ENCODE measurements around the gene ANKRD13A.
"Not testable (repeated sequence)": the region's sequence is repeated elsewhere in the genome, so short reads cannot be mapped to it uniquely, and the experiment has no call there.

ANKRD13A gene

DNA sequence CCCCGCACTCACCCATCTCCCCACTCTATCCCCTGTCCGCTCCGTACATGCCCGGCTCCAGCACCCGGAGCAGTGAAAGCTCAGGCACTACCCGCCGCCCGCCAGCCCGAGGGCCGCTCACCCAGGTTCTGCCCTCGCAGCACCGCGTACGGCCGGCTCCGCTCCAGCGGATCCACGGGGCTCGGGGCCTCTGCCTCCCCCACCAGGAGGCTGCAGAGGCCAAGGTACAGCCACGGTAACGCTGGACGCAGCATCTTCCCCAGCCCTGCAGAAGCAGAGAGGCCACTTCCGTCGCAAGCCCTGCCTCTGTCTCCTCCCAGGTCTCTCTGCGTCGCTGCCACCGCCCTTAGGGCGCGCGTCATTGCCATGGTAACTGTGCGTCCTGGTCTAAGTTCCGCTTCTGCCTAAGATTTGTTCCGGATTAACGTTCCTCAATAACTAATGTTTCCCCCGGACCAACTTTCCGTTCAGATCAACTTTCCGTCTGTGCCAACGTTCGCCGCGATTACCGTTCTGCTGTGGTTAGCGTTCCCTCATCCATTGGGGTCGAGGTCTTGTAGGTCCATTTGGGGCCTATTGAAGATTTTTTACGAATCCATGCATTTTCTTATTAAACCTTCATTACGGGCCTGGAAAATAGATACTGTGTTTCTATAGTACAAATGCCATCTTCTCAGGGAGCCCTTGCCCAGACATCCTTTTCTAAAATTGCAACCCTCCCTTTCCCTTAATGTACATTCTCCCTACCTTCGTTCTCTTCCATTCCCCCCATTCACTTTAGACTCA is 49.2 kb downstream of the ANKRD13A start, which contains the start of gene C12orf76:
TSS of gene C12orf76 (minus strand) at position 281 of the 786 bp plus-strand sequence. CDS start at position 254, 27 bp downstream.
- DNase-seq (ENCODE audit: low spot score) = peak; percentile 97

DNA sequence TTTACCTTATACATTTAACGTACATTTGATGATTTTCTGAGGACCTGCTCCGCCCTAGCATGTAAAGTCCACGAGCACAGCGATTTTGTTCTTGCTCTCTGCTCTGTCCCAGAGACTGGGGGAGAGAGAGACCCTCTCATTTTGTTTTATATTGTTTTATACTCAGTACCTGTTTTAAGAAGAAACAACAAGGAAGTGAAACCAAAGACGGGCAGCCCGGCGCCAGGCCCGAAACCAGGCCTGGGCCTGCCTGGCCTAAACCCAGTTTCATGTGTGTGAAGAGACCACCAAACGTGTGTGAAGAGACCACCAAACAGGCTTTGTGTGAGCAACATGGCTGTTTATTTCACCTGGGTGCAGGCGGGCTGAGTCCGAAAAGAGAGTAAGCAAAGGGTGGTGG is 49.8 kb downstream of the ANKRD13A start:
- not testable (repeated sequence) for DNase-seq (ENCODE audit: low spot score)

DNA sequence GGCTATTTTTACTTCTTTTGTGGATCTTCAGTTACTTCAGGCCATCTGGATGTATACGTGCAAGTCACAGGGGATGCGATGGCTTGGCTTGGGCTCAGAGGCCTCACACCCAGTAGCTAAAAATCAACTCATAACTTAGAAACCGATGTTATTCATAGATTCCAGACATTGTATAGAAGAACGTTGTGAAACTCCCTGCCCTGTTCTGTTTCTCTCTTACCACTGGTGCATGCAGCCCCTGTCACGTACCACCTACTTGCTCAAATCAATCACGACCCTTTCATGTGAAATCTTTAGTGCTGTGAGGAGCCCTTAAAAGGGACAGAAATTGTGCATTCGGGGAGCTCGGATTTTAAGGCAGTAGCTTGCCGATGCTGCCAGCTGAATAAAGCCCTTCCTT is 50.4 kb downstream of the ANKRD13A start:
- not testable (repeated sequence) for DNase-seq (ENCODE audit: low spot score)

DNA sequence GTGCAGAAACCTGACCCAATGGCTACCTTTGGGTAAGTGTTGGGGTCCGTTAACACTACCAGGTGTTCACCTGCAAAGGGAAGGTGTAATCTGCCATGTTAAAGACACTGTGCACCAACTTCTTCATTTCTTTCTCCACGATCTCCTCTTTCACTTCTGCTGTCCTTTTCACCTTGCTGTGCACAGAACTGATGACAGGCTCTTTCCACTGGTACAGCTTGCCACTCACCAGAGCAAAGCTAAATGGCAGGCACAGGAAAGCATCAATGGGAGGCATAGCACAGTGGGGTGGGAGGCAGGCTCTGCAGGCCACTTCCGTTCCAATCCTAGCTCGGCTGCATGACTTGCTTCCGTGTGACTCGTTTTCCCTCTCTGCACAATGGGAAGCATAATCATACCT is 51.7 kb downstream of the ANKRD13A start:
- no peak for DNase-seq (ENCODE audit: low spot score)

DNA sequence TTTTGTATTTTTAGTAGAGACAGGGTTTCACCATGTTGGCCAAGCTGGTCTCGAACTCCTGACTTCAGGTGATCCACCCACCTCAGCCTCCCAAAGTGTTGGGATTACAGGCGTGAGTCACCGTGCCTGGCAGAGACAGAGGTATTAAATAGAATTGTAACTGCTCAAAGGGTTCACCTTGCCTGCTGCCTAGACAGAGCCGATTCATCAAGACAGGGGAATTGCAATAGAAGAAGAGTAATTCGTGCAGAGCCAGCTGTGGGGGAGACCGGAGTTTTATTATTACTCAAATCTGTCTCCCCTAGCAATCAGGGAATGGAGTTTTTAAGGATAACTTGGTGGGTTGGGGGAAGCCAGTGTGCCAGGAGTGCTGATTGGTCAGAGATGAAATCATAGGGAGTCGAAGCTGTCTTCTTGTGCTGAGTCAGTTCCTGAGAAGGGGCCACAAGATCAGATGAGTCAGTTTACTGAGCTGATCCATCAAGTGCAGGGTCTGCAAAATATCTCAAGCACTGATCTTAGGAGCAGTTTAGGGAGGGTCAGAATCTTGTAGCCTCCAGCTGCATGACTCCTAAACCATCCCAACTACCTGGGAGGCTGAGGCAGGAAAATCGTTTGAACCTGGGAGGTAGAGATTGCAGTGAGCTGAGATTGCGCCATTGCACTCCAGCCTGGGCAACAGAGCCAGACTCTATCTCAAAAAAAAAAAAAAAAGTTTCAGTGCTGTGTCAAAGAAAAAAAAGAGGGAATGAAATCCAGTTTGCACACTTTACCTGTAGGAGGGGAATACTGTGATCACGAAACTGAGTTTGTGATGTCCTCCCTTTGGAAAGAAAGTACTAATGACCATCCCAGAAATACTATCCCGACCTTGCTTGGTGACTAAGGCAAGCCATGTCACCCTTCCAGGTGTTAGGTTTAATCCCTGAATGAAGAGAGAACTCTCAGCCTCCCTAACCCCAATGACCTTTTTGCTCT is 56.4 kb downstream of the ANKRD13A start:
- DNase-seq (ENCODE audit: low spot score) = not testable (repeated sequence)

DNA sequence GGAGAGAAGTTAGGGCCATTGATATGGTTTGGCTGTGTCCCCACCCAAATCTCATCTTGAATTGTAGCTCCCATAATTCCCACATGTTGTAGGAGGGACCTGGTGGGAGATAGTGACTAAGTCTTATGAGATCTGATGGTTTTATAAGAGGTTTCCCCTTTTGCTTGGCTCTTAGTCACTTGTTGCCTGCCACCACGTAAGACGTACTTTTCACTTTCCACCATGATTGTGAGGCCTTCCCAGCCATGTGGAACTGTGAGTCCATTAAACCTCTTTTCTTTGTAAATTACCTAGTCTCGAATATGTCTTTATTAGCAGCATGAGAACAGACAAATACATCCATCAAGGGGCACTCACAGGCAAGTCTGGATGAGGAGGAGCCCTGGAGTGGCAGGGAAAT is 57.4 kb downstream of the ANKRD13A start:
- DNase-seq (ENCODE audit: low spot score) = not testable (repeated sequence)

DNA sequence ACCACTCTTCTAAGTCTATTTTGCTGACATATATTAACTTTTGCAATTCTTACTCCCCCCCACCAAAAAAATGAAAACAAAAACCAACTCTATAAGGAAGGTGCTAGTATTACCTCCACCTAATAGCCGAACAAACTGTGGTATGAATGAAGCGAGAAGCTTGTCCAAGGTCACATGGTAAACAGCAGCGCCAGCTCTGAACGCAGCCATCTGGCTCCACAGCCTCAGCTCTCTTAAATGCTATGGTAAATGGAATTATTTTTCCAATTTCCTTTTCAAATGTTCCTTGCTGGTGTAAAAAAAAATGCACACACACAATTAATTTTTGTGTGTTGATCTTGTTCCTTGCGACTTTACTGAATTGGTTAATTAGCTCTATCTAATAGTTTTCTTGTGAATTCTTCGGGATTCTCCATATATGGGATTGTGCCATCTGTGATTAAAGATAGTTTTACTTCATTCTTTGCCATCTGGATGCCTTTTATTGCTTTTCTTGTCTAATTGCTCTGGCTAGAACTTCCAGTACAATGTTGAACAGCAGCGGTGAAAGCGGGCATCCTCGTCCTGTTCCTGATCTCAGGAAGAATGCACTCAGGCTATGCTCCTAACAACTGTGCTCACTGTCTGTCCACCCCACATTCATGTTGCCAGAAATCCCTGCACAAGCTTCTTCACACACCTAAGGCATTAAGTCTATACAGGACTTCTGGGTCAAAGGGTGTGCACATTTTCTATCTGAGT is 59.8 kb downstream of the ANKRD13A start:
- DNase-seq (ENCODE audit: low spot score) = no peak

DNA sequence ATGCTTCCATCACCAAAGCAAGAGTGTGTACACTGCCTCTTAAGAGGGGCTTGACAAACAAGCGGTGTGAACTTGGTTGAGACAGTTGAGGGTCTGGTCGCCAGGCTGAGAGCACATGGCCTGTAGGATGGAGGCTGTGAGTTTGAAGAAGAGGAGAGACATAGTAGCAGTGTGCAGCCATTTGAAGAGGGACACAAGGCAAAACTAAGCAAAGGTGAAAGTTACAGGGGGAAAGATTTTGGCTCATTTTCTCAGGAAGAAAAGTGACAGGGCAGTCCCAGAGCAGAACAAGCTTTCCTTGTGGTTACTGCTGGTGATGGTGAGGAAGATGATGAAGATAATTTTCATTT is 60.4 kb downstream of the ANKRD13A start:
- no peak for DNase-seq (ENCODE audit: low spot score)

DNA sequence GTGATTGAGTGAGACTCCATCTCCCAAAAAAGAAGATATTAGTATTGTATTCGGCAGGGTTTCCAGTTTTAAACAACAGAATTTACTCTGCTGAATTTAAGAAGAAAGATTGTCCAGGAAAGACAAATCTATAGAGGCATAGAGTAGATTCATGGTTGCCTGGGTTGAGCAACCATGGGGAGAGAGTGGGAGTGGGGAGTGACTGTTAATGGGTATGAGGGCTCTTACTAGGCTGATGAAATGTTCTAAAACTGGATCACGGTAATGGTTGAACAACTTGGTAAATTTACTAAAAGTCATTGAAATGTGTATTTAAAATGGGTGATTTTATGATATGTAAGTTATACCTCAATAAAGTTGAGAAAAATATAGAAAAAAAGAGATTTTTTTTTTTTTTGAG is 63.0 kb downstream of the ANKRD13A start:
- DNase-seq (ENCODE audit: low spot score) = no peak

DNA sequence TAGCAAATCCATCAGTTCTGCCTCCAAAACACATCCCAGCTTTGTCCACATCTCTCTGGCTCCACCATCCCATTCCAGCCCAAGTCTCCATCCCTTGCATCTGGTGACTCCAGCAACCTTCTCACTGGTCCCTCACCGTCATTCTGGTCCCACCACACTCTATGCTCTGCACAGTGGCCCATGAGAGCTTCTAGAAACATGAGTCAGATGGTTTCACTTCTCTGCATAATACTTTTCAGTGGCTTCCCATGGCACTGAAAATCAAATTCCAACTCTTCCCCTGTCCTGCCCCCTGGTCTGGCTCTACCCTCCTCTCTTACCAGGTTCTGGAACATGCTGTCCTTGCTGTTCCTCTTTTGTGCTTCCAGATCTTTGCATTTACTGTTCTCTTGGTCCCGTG is 66.3 kb downstream of the ANKRD13A start:
- no peak for DNase-seq (ENCODE audit: low spot score)

DNA sequence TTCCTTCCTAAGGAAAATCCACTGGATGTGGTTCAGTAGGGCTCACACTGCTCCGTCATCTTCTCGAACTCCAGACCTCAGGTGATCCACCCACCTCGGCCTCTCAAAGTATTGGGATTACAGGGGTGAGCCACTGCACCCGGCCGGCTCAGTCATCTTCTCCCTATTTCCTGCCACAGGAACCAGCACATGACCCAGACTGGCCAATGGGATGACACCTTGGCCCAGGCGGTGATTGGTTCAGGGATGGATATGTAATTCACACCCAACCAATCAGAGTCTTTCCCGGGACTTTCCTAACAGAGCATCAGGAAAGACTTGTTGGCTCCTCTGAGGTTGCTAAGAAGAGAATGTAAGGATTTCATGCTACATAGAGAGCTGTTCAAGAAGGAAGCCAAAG is 68.3 kb downstream of the ANKRD13A start:
- DNase-seq (ENCODE audit: low spot score) = no peak

DNA sequence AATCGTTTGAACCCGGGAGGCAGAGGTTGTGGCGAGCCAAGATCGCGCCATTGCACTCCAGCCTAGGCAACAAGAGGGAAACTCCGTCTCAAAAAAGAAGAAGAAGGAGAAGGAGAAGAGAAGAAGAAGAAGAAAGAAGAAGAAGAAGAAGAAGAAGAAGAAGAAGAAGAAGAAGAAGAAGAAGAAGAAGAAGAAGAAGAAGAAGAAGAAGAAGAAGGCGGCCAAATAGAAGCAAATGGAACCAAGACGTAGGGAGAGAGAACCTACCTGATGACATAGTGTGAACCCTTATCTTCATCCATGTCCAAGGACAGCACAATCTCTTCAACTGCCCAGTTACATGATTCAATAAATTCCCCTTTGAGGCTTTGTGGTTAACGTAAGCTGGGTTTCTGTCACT is 68.9 kb downstream of the ANKRD13A start:
- not testable (repeated sequence) for DNase-seq (ENCODE audit: low spot score)

DNA sequence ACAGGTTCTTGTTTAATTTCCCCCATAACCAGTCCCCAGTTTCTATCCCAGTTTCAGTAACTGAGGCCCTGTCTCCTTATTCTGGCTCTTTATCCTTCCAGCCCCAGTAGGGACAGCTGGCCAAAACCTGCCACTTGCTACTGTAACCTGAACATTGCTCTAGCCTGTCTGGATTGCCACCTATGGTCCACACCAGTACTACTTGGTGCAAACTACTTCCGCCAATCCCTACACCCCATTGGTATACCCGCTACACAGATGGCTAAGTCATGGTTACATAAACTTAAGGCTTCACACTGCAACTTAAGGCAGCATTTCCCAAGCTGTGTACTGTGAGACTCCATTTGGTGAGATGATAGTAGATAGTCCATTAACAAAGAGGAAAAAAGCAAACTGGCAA is 69.4 kb downstream of the ANKRD13A start:
- DNase-seq (ENCODE audit: low spot score) = no peak

DNA sequence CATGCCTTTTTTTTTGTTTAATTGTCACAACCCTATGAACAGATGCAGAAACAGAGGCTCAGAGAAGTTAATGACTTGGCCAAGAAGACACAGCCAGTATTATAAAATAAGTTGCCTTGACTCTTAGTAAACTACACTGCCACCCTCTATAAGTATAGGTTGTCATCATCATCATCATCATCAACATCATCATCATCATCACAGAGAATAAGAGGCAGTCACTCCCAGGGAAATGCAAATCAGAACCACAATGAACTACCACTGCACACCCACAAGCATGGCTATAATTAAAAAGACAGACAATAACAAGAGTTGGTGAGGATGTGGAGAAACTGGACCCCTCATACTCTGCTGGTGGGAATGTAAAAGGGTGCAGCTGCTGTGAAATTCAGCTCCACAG is 72.3 kb downstream of the ANKRD13A start:
- DNase-seq (ENCODE audit: low spot score) = no peak

DNA sequence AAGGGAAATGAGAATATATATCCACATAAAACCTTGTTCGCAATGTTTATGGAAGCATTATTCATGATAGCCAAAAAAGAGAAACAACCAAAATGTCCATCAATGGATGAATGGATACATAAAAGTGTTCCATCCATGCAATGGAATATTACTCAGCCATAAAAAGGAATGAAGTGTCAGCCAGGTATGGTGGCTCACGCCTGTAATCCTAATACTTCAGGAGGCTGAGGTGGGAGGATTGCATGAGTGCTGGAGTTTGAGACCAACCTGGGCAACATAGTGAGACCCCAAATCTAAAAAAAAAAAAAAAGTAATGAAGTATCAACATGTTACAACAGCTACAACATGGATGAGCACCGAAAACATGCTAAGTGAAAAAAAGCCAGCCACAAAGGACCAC is 72.7 kb downstream of the ANKRD13A start:
- DNase-seq (ENCODE audit: low spot score) = no peak

DNA sequence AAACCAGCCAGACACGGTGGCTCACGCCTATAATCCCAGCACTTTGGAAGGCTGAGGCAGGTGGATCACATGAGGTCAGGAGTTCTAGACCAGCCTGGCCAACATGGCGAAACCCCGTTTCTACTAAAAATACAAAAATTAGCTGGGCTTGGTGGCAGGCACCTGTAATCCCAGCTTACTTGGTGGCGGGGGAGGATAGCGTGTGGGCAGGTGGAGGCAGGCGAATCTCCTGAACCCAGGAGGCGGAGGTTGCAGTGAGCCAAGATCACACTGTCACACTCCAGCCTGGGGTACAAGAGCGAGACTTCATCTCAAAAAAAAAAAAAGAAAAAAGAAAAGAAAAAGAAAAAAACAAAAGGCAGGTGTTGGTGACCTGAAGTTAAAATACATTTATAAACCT is 73.4 kb downstream of the ANKRD13A start:
- DNase-seq (ENCODE audit: low spot score) = not testable (repeated sequence)

DNA sequence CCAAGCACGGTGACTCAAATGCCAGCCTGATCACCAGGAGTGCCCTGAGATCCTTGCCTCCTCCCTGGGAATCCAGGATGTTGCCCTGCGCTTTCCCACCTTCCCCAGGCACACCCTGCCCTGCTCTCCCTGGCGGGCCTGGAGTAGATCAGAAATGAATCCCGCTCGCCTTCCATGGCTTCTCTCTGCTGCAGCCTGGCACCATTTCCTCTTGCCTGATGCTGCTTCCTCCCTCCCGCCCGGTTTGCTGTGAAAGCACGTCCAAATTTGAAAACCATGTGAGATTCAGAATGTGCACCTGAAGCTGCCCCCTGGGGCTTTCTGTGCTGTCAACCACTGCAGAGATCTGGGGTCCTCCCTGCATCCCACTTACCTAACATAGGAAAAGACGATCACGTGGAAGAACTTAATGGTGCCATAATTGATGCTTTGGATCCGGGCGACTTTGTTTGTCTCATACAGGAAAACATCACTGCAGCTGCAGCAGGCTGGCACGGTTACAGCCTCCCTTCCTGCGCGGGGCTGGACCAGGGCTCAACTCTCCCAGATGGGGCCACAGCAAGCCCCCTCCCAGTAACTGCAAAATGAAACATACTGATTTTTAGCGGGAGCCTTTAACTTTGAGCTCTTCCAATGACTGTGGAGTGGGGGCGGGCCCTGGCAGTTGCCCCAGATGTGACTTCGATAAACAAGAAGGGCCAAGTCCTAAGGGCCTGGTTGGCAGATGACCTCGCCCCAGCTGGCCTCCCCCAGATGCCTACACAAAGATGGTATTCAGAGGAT is 74.0 kb downstream of the ANKRD13A start:
- peak; percentile 98 for DNase-seq (ENCODE audit: low spot score)

DNA sequence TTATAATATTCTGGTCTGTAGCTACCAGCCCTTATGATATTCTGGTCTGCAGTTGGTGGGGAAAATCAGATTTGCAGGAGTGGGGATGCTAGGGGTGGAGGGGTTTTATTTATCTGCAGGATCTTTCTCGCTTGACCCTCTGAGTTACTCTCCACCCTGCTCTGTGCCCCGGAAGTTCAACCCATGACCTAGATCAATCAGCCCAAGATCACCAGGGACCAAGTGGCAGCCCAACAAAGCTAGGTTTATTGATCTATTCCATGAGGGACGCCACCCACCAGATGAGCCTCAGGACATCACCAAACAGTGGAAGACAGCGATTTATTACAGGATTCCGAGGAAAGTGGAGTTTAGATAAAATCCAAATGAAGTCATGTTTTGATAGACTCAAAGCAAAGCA is 74.9 kb downstream of the ANKRD13A start:
- peak; percentile 58 for DNase-seq (ENCODE audit: low spot score)

DNA sequence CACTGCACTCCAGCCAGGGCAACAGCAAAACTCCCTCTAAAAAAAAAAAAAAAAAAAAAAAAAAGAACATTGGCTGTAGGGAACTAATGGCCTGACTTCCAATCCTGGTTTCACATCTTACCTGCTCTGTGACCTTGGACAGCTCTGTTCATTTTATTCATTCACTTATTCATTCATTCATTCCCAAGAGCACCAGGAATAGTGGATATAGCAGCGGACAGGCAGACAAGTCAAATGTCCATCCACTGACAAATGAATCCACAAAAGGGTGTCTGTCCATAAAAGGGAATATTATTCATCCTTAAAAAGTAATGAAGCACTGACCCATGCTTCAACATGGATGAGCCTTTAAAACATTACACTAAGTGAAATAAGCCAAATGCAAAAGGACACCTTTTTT is 76.7 kb downstream of the ANKRD13A start:
- no peak for DNase-seq (ENCODE audit: low spot score)

DNA sequence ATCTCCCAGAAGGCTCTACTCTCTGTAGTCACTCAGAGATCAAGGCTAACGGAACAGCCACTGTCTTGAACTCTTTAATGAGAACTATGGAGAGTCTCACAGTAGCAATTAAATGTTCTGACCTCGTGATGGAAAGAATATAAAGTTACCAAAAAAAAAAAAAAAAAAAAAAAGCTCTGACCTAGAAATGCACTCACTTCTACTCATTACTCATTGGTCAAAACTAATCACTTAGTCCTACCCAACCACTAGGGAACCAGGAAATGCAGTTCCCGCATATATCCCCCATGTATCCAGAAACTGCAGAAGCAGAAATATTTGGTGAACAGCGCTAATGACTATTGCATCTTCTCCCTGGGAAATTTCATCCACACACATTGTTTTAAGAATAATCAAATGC is 78.6 kb downstream of the ANKRD13A start:
- no peak for DNase-seq (ENCODE audit: low spot score)
